ENCODE data around the gene KIDINS220. TPM values are rescaled to one million over a fixed set of nuclear protein-coding genes. Genes with fewer than 3 reads are reported as not detected.

KIDINS220 gene
- total and polyA plus RNA-seq, 3 experiments from 2014 or later, result 25.6 to 33.2 (median 33.1) TPM

DNA sequence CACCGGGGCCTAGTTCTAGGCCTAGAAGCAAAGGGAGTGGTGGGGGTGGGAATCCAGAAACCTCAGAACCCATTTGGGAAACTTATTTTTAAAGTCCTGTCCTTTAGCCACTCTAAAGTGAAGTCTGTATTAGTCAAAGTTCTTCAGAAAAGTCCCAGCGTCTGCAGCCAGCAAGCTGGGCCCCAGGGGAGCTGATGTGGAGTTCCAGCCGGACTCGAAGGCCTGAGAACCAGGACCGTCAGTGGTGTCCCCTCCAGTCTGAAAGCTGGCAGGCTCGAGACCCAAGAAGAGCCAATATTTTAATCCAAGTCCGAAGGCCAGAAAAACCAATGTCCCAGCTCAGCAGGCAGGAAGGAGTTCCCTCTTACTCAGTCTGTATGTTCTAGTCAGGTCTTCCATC lies 123.1 kb downstream of the KIDINS220 start:
- Mint-ChIP-seq H3K9me3 (peaks cover 0 to 7% (median 0%) of the 10 kb centered on the region in 5 donors), H3K27ac (no peak overlapping the region), H3K36me3 (peaks cover 0 to 5% (median 2%) of the 10 kb centered on the region in 3 donors), H3K27me3 (peaks cover 14 to 35% of the 10 kb centered on the region in 2 donors), H3K4me1 (no peaks in the 10 kb centered on the region), H3K4me3 (no peak overlapping the region)
- Histone ChIP-seq H3K27me3 (ENCODE audit: insufficient read depth, low read length, poor library complexity, severe bottlenecking) (no peaks in the 10 kb centered on the region), H3K4me1 (ENCODE audit: insufficient read depth, low read length) (no peaks in the 10 kb centered on the region), H3K4me3 (ENCODE audit: low read length) (no peak overlapping the region), H3K9me3 (ENCODE audit: low read length) (no peaks in the 10 kb centered on the region), H3K27ac (ENCODE audit: low read depth, low read length) (no peak overlapping the region), H3K36me3 (ENCODE audit: insufficient read depth, low read length) (no peaks in the 10 kb centered on the region)
- CTCF ChIA-PET, result interaction anchor here (1.4 kb wide), 1 partner anchor 19 kb away, joined by 5 read pairs; no protein-coding TSS in a partner anchor
- POLR2A ChIA-PET, result no interaction called here
- DNase-seq, result no peak

GRCh38 chr2:8710951-8711350 lies 126.5 kb downstream of the KIDINS220 start:
- H3K27me3 Mint-ChIP-seq, result peaks cover 16 to 35% of the 10 kb centered on the region in 2 donors
- peaks cover 0 to 4% (median 0%) of the 10 kb centered on the region in 5 donors for H3K9me3 Mint-ChIP-seq
- no peak overlapping the region for H3K27ac ChIP-seq (ENCODE audit: low read depth, low read length)

DNA sequence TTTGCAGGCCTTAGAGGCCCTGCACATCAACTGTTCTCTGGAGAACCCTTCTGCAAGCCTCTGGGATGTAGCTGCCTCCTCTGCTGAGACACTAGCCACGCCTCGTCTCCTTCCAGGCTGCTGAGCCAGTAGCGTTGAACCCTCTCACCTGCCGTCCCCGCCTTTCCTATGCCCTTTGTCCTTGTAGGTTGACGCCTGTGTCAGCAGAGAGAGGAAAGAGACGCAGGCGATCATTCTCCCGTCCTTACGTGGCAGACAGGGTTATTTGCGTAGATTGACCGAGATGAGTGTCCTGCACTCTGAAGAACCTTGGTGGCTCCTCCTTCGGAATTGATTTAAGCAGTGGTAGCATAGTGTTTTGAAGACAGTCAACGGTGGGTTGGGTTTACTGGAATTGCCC lies 127.8 kb downstream of the KIDINS220 start:
- peaks cover 0 to 11% (median 2%) of the 10 kb centered on the region in 3 donors for H3K36me3 Mint-ChIP-seq
- no peak overlapping the region for H3K4me3 ChIP-seq (ENCODE audit: low read length)
- no peaks in the 10 kb centered on the region for H3K4me1 Mint-ChIP-seq
- no peaks in the 10 kb centered on the region for H3K9me3 ChIP-seq (ENCODE audit: low read length)
- no peak overlapping the region for H3K27ac Mint-ChIP-seq
- H3K27me3 ChIP-seq (ENCODE audit: insufficient read depth, low read length, poor library complexity, severe bottlenecking), result no peaks in the 10 kb centered on the region
- ChIA-PET POLR2A (no interaction called here), CTCF (no interaction called here)
- no peak overlapping the region for H3K4me3 Mint-ChIP-seq
- H3K9me3 Mint-ChIP-seq, result peaks cover 0 to 2% (median 0%) of the 10 kb centered on the region in 5 donors
- peaks cover 15 to 30% of the 10 kb centered on the region in 2 donors for H3K27me3 Mint-ChIP-seq
- no peaks in the 10 kb centered on the region for H3K36me3 ChIP-seq (ENCODE audit: insufficient read depth, low read length)
- H3K27ac ChIP-seq (ENCODE audit: low read depth, low read length), result no peak overlapping the region
- DNase-seq, result no peak
- H3K4me1 ChIP-seq (ENCODE audit: insufficient read depth, low read length), result no peaks in the 10 kb centered on the region

More at GRCh38 chr2:8710951-8711350, 126.5 kb downstream of the KIDINS220 start:
- no peaks in the 10 kb centered on the region for H3K27me3 ChIP-seq (ENCODE audit: insufficient read depth, low read length, poor library complexity, severe bottlenecking)
- H3K4me1 Mint-ChIP-seq, result no peaks in the 10 kb centered on the region
- H3K36me3 Mint-ChIP-seq, result peaks cover 0 to 11% (median 2%) of the 10 kb centered on the region in 3 donors
- ChIA-PET POLR2A (no interaction called here), CTCF (no interaction called here)
- no peak overlapping the region for H3K4me3 Mint-ChIP-seq
- H3K4me1 ChIP-seq (ENCODE audit: insufficient read depth, low read length), result no peaks in the 10 kb centered on the region
- H3K27ac Mint-ChIP-seq, result no peak overlapping the region
- no peaks in the 10 kb centered on the region for H3K36me3 ChIP-seq (ENCODE audit: insufficient read depth, low read length)
- H3K4me3 ChIP-seq (ENCODE audit: low read length), result no peak overlapping the region
- no peak for DNase-seq
- no peaks in the 10 kb centered on the region for H3K9me3 ChIP-seq (ENCODE audit: low read length)

- no peak overlapping the region for H3K27ac Mint-ChIP-seq
- no peaks in the 10 kb centered on the region for H3K9me3 ChIP-seq (ENCODE audit: low read length)
- CTCF ChIA-PET, result no interaction called here
These were observed 132.5 kb downstream of the KIDINS220 start for GRCh38 chr2:8704906-8705305.

GRCh38 chr2:8701681-8702379 lies 135.6 kb downstream of the KIDINS220 start:
- Histone ChIP-seq H3K27ac (ENCODE audit: low read depth, low read length) (no peak overlapping the region), H3K9me3 (ENCODE audit: low read length) (no peaks in the 10 kb centered on the region), H3K4me3 (ENCODE audit: low read length) (no peak overlapping the region), H3K27me3 (ENCODE audit: insufficient read depth, low read length, poor library complexity, severe bottlenecking) (no peaks in the 10 kb centered on the region), H3K36me3 (ENCODE audit: insufficient read depth, low read length) (no peaks in the 10 kb centered on the region), H3K4me1 (ENCODE audit: insufficient read depth, low read length) (no peaks in the 10 kb centered on the region)
- no peak overlapping the region for H3K27ac Mint-ChIP-seq
- ChIA-PET CTCF (no interaction called here), POLR2A (no interaction called here)
- H3K27me3 Mint-ChIP-seq, result peaks cover 2 to 11% of the 10 kb centered on the region in 2 donors
- H3K4me1 Mint-ChIP-seq, result no peaks in the 10 kb centered on the region
- DNase-seq, result no peak
- peaks cover 0 to 5% (median 0%) of the 10 kb centered on the region in 5 donors for H3K9me3 Mint-ChIP-seq
- peaks cover 0 to 3% (median 0%) of the 10 kb centered on the region in 3 donors for H3K36me3 Mint-ChIP-seq
- H3K4me3 Mint-ChIP-seq, result no peak overlapping the region

More at GRCh38 chr2:8704906-8705305, 132.5 kb downstream of the KIDINS220 start:
- H3K27ac ChIP-seq (ENCODE audit: low read depth, low read length), result no peak overlapping the region
- no peaks in the 10 kb centered on the region for H3K36me3 ChIP-seq (ENCODE audit: insufficient read depth, low read length)
- H3K27me3 Mint-ChIP-seq, result peaks cover 5 to 20% of the 10 kb centered on the region in 2 donors
- POLR2A ChIA-PET, result no interaction called here
- H3K4me1 ChIP-seq (ENCODE audit: insufficient read depth, low read length), result no peaks in the 10 kb centered on the region
- no peaks in the 10 kb centered on the region for H3K4me1 Mint-ChIP-seq
- no peak overlapping the region for H3K4me3 ChIP-seq (ENCODE audit: low read length)
- no peak overlapping the region for H3K4me3 Mint-ChIP-seq
- H3K9me3 Mint-ChIP-seq, result peaks cover 0 to 2% (median 0%) of the 10 kb centered on the region in 5 donors
- DNase-seq, result no peak
- H3K36me3 Mint-ChIP-seq, result peaks cover 0 to 11% (median 0%) of the 10 kb centered on the region in 3 donors
- H3K27me3 ChIP-seq (ENCODE audit: insufficient read depth, low read length, poor library complexity, severe bottlenecking), result no peaks in the 10 kb centered on the region

- H3K4me3 Mint-ChIP-seq, result no peak overlapping the region
- no peak overlapping the region for H3K27ac Mint-ChIP-seq
- Histone ChIP-seq H3K4me1 (ENCODE audit: insufficient read depth, low read length) (no peaks in the 10 kb centered on the region), H3K27me3 (ENCODE audit: insufficient read depth, low read length, poor library complexity, severe bottlenecking) (no peaks in the 10 kb centered on the region), H3K27ac (ENCODE audit: low read depth, low read length) (no peak overlapping the region), H3K36me3 (ENCODE audit: insufficient read depth, low read length) (no peaks in the 10 kb centered on the region), H3K9me3 (ENCODE audit: low read length) (no peaks in the 10 kb centered on the region), H3K4me3 (ENCODE audit: low read length) (no peak overlapping the region)
- no peak for DNase-seq
- no peaks in the 10 kb centered on the region for H3K4me1 Mint-ChIP-seq
- H3K36me3 Mint-ChIP-seq, result peaks cover 0 to 3% (median 0%) of the 10 kb centered on the region in 3 donors
- H3K27me3 Mint-ChIP-seq, result peaks cover 2 to 11% of the 10 kb centered on the region in 2 donors
- CTCF ChIA-PET, result no interaction called here
- POLR2A ChIA-PET, result no interaction called here
- peaks cover 0 to 5% (median 0%) of the 10 kb centered on the region in 5 donors for H3K9me3 Mint-ChIP-seq
These were observed 137.6 kb downstream of the KIDINS220 start for GRCh38 chr2:8699839-8700238.

DNA sequence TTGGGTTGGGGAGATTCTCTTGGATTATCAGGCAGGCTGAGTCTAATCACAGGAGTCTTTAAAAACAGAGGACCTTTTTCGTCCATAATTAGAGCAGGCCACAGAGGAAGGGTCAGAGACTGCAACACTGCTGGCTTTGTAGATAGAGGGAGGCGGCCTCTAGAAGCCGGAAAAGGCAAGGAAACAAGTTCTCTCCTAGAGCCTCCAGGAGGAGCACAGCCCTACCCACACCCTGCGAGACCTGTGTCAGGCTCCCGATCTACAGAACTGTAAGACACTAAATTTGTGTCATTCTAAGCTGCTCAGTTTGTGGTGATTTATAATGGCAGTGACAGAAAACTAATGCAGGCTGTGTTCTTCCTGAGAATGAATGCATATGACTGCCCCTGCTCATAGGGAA lies 140.2 kb downstream of the KIDINS220 start:
- Histone ChIP-seq H3K27me3 (ENCODE audit: insufficient read depth, low read length, poor library complexity, severe bottlenecking) (peaks cover 6% of the 10 kb centered on the region), H3K9me3 (ENCODE audit: low read length) (no peaks in the 10 kb centered on the region), H3K27ac (ENCODE audit: low read depth, low read length) (no peak overlapping the region), H3K36me3 (ENCODE audit: insufficient read depth, low read length) (no peaks in the 10 kb centered on the region), H3K4me1 (ENCODE audit: insufficient read depth, low read length) (no peaks in the 10 kb centered on the region), H3K4me3 (ENCODE audit: low read length) (no peak overlapping the region)
- POLR2A ChIA-PET, result no interaction called here
- Mint-ChIP-seq H3K27me3 (peaks cover 5 to 9% of the 10 kb centered on the region in 2 donors), H3K4me3 (no peak overlapping the region), H3K4me1 (peaks cover 0 to 4% (median 4%) of the 10 kb centered on the region in 3 donors), H3K27ac (no peak overlapping the region), H3K36me3 (peaks cover 0 to 4% (median 2%) of the 10 kb centered on the region in 3 donors), H3K9me3 (peaks cover 0 to 5% (median 0%) of the 10 kb centered on the region in 5 donors)
- DNase-seq, result no peak
- CTCF ChIA-PET, result no interaction called here

- POLR2A ChIA-PET, result no interaction called here
These were observed 142.7 kb downstream of the KIDINS220 start for GRCh38 chr2:8694737-8695136.

More at GRCh38 chr2:8694737-8695136, 142.7 kb downstream of the KIDINS220 start:
- DNase-seq, result no peak
- H3K4me3 Mint-ChIP-seq, result no peak overlapping the region
- H3K36me3 Mint-ChIP-seq, result peaks cover 0 to 16% (median 3%) of the 10 kb centered on the region in 3 donors
- Histone ChIP-seq H3K9me3 (ENCODE audit: low read length) (no peaks in the 10 kb centered on the region), H3K36me3 (ENCODE audit: insufficient read depth, low read length) (no peaks in the 10 kb centered on the region), H3K4me3 (ENCODE audit: low read length) (no peak overlapping the region), H3K27me3 (ENCODE audit: insufficient read depth, low read length, poor library complexity, severe bottlenecking) (peaks cover 6% of the 10 kb centered on the region), H3K27ac (ENCODE audit: low read depth, low read length) (no peak overlapping the region), H3K4me1 (ENCODE audit: insufficient read depth, low read length) (no peaks in the 10 kb centered on the region)
- H3K4me1 Mint-ChIP-seq, result peaks cover 0 to 4% (median 4%) of the 10 kb centered on the region in 3 donors
- peaks cover 0 to 5% (median 0%) of the 10 kb centered on the region in 5 donors for H3K9me3 Mint-ChIP-seq
- H3K27ac Mint-ChIP-seq, result no peak overlapping the region
- peaks cover 13 to 23% of the 10 kb centered on the region in 2 donors for H3K27me3 Mint-ChIP-seq
- CTCF ChIA-PET, result no interaction called here
